ENCODE measurements around the gene SLC5A6.
A peak's percentile ranks its signal among the peaks of the same experiment; 100 is the strongest.

The SLC5A6 gene

GRCh38 chr2:27209621-27210401, 2.3 kb downstream of the SLC5A6 start:
- Histone ChIP-seq H3K27ac (ENCODE audit: low read depth, low read length) (peak overlapping the region; percentile 94), H3K27me3 (ENCODE audit: control insufficient read depth in 5 of 5, insufficient read depth in 4 of 5, low read length in 5 of 5) (no peaks in the 10 kb centered on the region), H3K9ac (ENCODE audit: low read length in 5 of 5) (peak overlapping the region in 2 of 5 donors; percentile 32 to 68), H3K36me3 (ENCODE audit: control insufficient read depth in 5 of 5, insufficient read depth in 5 of 5, low read length in 5 of 5) (peaks cover 0 to 41% (median 37%) of the 10 kb centered on the region in 5 donors), H3K9me3 (ENCODE audit: control insufficient read depth in 5 of 5, low read length in 5 of 5) (no peaks in the 10 kb centered on the region), H3K4me1 (ENCODE audit: control insufficient read depth in 5 of 5, insufficient read depth in 5 of 5, low read length in 5 of 5) (peaks cover 5 to 68% (median 62%) of the 10 kb centered on the region in 5 donors), H3K4me3 (ENCODE audit: low read depth in 1 of 5, low read length in 5 of 5) (peak overlapping the region in 2 of 5 donors; percentile 12 to 35)

- Histone ChIP-seq H3K27me3 (ENCODE audit: control insufficient read depth in 5 of 5, insufficient read depth in 4 of 5, low read length in 5 of 5) (no peaks in the 10 kb centered on the region), H3K4me1 (ENCODE audit: control insufficient read depth in 5 of 5, insufficient read depth in 5 of 5, low read length in 5 of 5) (peaks cover 5 to 68% (median 62%) of the 10 kb centered on the region in 5 donors), H3K4me3 (ENCODE audit: low read depth in 1 of 5, low read length in 5 of 5) (peak overlapping the region in 3 of 5 donors; percentile 12 to 35 (median 19)), H3K36me3 (ENCODE audit: control insufficient read depth in 5 of 5, insufficient read depth in 5 of 5, low read length in 5 of 5) (peaks cover 0 to 53% (median 49%) of the 10 kb centered on the region in 5 donors), H3K9me3 (ENCODE audit: control insufficient read depth in 5 of 5, low read length in 5 of 5) (no peaks in the 10 kb centered on the region), H3K9ac (ENCODE audit: low read length in 5 of 5) (peak overlapping the region in 1 of 5 donors; percentile 32), H3K27ac (ENCODE audit: low read depth, low read length) (peak overlapping the region; percentile 94)
Measured at GRCh38 chr2:27208486-27209050, 3.5 kb downstream of the SLC5A6 start.

DNA sequence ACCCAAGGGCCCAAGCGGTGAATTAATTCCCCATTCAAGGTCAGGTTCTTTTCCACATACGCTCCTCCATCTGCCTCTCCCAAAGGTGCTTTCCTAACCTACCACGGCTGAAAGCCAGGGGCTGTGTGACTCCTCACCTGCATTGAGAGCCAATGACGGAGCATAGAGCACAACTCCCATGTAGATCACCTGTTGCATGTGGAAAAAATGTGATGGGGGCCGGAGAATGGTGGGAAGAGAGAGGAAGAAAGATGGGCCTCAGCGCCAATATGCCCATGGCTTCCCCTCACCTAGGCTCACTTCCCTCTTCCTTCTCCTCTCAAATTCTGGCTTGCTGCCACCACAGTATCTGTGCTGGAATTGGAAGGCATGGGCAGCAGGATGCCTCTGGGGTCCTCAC, 5.7 kb downstream of the SLC5A6 start:
- Histone ChIP-seq H3K9ac (ENCODE audit: low read length in 5 of 5) (peak overlapping the region in 1 of 5 donors; percentile 14), H3K4me1 (ENCODE audit: control insufficient read depth in 5 of 5, insufficient read depth in 5 of 5, low read length in 5 of 5) (peaks cover 4 to 57% (median 48%) of the 10 kb centered on the region in 5 donors), H3K4me3 (ENCODE audit: low read depth in 1 of 5, low read length in 5 of 5) (peak overlapping the region in 1 of 5 donors; percentile 13), H3K27me3 (ENCODE audit: control insufficient read depth in 5 of 5, insufficient read depth in 4 of 5, low read length in 5 of 5) (no peaks in the 10 kb centered on the region), H3K9me3 (ENCODE audit: control insufficient read depth in 5 of 5, low read length in 5 of 5) (no peaks in the 10 kb centered on the region), H3K27ac (ENCODE audit: low read depth, low read length) (no peak overlapping the region), H3K36me3 (ENCODE audit: control insufficient read depth in 5 of 5, insufficient read depth in 5 of 5, low read length in 5 of 5) (peaks cover 8 to 74% (median 71%) of the 10 kb centered on the region in 5 donors)

DNA sequence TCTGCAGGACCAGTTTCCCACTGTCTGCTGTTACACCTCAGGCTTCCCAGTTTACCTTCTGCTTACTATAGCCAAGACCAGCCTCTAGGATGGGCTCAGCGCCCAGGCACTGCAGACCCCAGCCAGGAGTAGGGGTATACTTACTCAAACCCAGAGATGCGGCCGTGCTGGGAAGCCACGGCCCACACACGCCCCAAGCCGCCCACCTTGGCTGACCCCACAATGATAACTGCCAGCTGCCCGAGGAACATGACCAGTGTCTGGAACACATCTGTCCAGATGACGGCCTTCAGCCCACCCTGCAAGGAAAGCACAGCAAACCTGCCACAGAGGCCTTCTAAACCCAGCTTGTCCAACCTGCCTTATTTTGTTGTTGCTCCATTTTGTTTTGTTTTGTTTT, 6.9 kb downstream of the SLC5A6 start:
- H3K4me3 ChIP-seq (ENCODE audit: low read depth in 1 of 5, low read length in 5 of 5): no peak overlapping the region
- H3K9me3 ChIP-seq (ENCODE audit: control insufficient read depth in 5 of 5, low read length in 5 of 5): no peaks in the 10 kb centered on the region
- H3K36me3 ChIP-seq (ENCODE audit: control insufficient read depth in 5 of 5, insufficient read depth in 5 of 5, low read length in 5 of 5): peaks cover 8 to 85% (median 81%) of the 10 kb centered on the region in 5 donors
- H3K4me1 ChIP-seq (ENCODE audit: control insufficient read depth in 5 of 5, insufficient read depth in 5 of 5, low read length in 5 of 5): peaks cover 3 to 48% (median 41%) of the 10 kb centered on the region in 5 donors
- H3K27me3 ChIP-seq (ENCODE audit: control insufficient read depth in 5 of 5, insufficient read depth in 4 of 5, low read length in 5 of 5): no peaks in the 10 kb centered on the region
- no peak overlapping the region for H3K27ac ChIP-seq (ENCODE audit: low read depth, low read length)
- H3K9ac ChIP-seq (ENCODE audit: low read length in 5 of 5): no peak overlapping the region

DNA sequence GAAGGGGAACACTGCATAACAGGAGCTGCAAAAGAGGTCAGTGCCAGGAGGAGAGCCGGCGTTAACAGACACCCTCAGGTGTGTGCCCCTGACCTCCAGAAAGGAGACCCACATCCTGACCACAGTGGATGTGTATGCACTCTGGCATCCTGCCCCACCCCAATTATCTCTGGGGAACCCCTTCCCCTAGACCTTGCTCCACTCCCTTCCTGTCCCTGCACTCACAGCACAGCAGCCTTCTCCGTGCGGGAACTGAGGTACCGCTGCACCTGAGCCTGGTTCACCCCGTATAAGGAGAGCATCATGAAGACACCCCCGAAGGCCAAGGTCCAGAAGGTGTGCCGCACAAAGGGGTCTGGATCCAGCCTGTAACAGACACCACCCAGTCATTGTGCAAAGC, 7.5 kb downstream of the SLC5A6 start:
- no peak overlapping the region for H3K27ac ChIP-seq (ENCODE audit: low read depth, low read length)
- H3K4me3 ChIP-seq (ENCODE audit: low read depth in 1 of 5, low read length in 5 of 5): no peak overlapping the region
- H3K4me1 ChIP-seq (ENCODE audit: control insufficient read depth in 5 of 5, insufficient read depth in 5 of 5, low read length in 5 of 5): peaks cover under 1 to 42% (median 37%) of the 10 kb centered on the region in 5 donors
- peaks cover 8 to 92% (median 87%) of the 10 kb centered on the region in 5 donors for H3K36me3 ChIP-seq (ENCODE audit: control insufficient read depth in 5 of 5, insufficient read depth in 5 of 5, low read length in 5 of 5)
- H3K27me3 ChIP-seq (ENCODE audit: control insufficient read depth in 5 of 5, insufficient read depth in 4 of 5, low read length in 5 of 5): no peaks in the 10 kb centered on the region
- H3K9me3 ChIP-seq (ENCODE audit: control insufficient read depth in 5 of 5, low read length in 5 of 5): no peaks in the 10 kb centered on the region
- no peak overlapping the region for H3K9ac ChIP-seq (ENCODE audit: low read length in 5 of 5)

DNA sequence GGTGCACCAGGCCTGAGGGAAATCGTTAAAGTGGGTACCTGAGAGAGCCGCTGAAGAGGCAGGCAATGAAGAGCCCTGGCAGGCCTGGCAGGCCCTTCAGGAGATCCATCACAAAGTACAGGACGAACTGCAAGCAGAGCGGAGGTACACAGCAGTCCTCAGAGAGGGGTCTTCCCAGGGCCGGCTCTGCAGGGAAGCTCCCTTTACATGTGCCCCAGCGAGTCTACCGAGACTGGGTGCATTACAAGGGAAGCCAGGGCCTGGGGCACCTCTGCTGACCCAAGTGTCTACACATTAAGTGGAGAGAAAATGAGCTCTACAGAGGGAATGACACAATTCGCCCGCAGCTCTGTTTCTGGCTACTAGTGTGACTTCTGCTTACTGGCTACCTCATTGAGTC, 8.3 kb downstream of the SLC5A6 start:
- Histone ChIP-seq H3K36me3 (ENCODE audit: control insufficient read depth in 5 of 5, insufficient read depth in 5 of 5, low read length in 5 of 5) (peaks cover 8 to 96% (median 91%) of the 10 kb centered on the region in 5 donors), H3K4me3 (ENCODE audit: low read depth in 1 of 5, low read length in 5 of 5) (no peak overlapping the region), H3K27me3 (ENCODE audit: control insufficient read depth in 5 of 5, insufficient read depth in 4 of 5, low read length in 5 of 5) (no peaks in the 10 kb centered on the region)

DNA sequence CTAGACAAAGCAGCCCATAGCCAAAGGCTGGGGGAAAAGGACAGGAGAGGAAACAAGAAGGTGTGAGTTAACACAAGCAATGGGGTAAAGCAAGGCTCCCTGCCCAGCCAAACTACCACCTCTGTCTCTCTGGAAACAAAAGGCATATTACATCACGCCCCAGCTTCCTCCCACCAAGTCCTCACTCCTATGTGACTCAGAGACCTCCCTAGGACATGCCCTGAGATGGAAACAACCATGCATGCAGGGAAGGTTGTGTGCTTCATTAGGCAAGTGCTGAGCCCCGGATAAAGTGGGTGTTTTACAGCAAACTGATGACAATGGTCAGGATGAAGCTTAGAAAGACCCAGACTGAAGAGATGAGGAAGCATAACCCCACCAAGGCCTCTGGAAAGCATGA, 9.2 kb downstream of the SLC5A6 start:
- H3K36me3 ChIP-seq (ENCODE audit: control insufficient read depth in 5 of 5, insufficient read depth in 5 of 5, low read length in 5 of 5): peaks cover 8 to 87% (median 84%) of the 10 kb centered on the region in 5 donors
- no peaks in the 10 kb centered on the region for H3K27me3 ChIP-seq (ENCODE audit: control insufficient read depth in 5 of 5, insufficient read depth in 4 of 5, low read length in 5 of 5)
- peak overlapping the region in 1 of 5 donors; percentile 10 for H3K9ac ChIP-seq (ENCODE audit: low read length in 5 of 5)
- H3K4me3 ChIP-seq (ENCODE audit: low read depth in 1 of 5, low read length in 5 of 5): no peak overlapping the region
- peaks cover 0 to 35% (median 28%) of the 10 kb centered on the region in 5 donors for H3K4me1 ChIP-seq (ENCODE audit: control insufficient read depth in 5 of 5, insufficient read depth in 5 of 5, low read length in 5 of 5)
- no peaks in the 10 kb centered on the region for H3K9me3 ChIP-seq (ENCODE audit: control insufficient read depth in 5 of 5, low read length in 5 of 5)
- H3K27ac ChIP-seq (ENCODE audit: low read depth, low read length): no peak overlapping the region

More for the DNA sequence above, 8.3 kb downstream of the SLC5A6 start:
- peaks cover 0 to 42% (median 33%) of the 10 kb centered on the region in 5 donors for H3K4me1 ChIP-seq (ENCODE audit: control insufficient read depth in 5 of 5, insufficient read depth in 5 of 5, low read length in 5 of 5)
- no peak overlapping the region for H3K9ac ChIP-seq (ENCODE audit: low read length in 5 of 5)
- H3K27ac ChIP-seq (ENCODE audit: low read depth, low read length): no peak overlapping the region
- H3K9me3 ChIP-seq (ENCODE audit: control insufficient read depth in 5 of 5, low read length in 5 of 5): no peaks in the 10 kb centered on the region

DNA sequence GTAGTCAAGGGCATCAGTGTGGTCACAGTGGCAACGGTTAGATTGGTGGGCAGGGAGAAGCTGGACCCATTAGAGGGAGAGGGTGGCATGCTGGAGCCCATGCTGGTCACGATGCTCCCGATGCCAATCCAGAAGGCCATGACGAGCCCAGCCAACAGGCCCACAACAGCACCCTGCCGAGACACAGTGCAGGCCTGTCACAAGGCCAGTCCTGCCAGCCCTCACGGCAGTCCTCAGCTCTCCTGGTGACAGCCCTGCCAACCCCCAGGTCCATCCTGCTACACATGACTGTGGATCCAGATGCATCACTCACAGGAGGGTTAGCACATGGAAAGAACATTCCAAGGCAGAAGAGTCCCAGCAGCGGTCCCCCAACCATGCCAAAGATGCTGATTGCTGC, 10.4 kb downstream of the SLC5A6 start:
- Histone ChIP-seq H3K27ac (ENCODE audit: low read depth, low read length) (no peak overlapping the region), H3K4me3 (ENCODE audit: low read depth in 1 of 5, low read length in 5 of 5) (no peak overlapping the region), H3K27me3 (ENCODE audit: control insufficient read depth in 5 of 5, insufficient read depth in 4 of 5, low read length in 5 of 5) (no peaks in the 10 kb centered on the region), H3K9me3 (ENCODE audit: control insufficient read depth in 5 of 5, low read length in 5 of 5) (no peaks in the 10 kb centered on the region), H3K4me1 (ENCODE audit: control insufficient read depth in 5 of 5, insufficient read depth in 5 of 5, low read length in 5 of 5) (peaks cover 0 to 23% (median 17%) of the 10 kb centered on the region in 5 donors), H3K9ac (ENCODE audit: low read length in 5 of 5) (no peak overlapping the region), H3K36me3 (ENCODE audit: control insufficient read depth in 5 of 5, insufficient read depth in 5 of 5, low read length in 5 of 5) (peaks cover 8 to 75% (median 73%) of the 10 kb centered on the region in 5 donors)

- no peaks in the 10 kb centered on the region for H3K9me3 ChIP-seq (ENCODE audit: control insufficient read depth in 5 of 5, low read length in 5 of 5)
- peaks cover 8 to 51% (median 49%) of the 10 kb centered on the region in 5 donors for H3K36me3 ChIP-seq (ENCODE audit: control insufficient read depth in 5 of 5, insufficient read depth in 5 of 5, low read length in 5 of 5)
- H3K27ac ChIP-seq (ENCODE audit: low read depth, low read length): peak overlapping the region; percentile 37
- H3K4me3 ChIP-seq (ENCODE audit: low read depth in 1 of 5, low read length in 5 of 5): no peak overlapping the region
- H3K9ac ChIP-seq (ENCODE audit: low read length in 5 of 5): peak overlapping the region in 2 of 5 donors; percentile 4 to 13
- H3K4me1 ChIP-seq (ENCODE audit: control insufficient read depth in 5 of 5, insufficient read depth in 5 of 5, low read length in 5 of 5): peaks cover 0 to 9% (median 7%) of the 10 kb centered on the region in 5 donors
- H3K27me3 ChIP-seq (ENCODE audit: control insufficient read depth in 5 of 5, insufficient read depth in 4 of 5, low read length in 5 of 5): no peaks in the 10 kb centered on the region
Measured at GRCh38 chr2:27199241-27199640, 12.8 kb downstream of the SLC5A6 start.

DNA sequence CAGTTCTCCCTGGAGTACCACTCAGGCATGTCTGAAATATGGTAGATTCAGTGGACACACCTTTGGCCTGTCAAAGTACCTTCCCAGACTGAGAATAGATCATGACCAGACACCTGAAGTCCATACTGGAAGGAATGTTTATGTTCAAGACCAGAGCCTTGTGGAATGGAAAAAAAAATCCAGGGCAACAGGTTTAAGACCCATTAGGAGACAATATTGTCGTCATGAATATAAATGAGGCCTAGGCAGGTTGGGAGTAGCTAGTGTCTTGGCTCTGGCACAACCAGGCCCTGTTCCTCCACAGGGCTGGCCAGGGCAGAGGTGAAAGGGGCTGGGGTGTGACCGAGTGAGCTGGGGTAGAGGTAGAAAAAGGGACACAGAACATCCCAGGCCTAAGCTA, 13.4 kb downstream of the SLC5A6 start:
- Histone ChIP-seq H3K4me1 (ENCODE audit: control insufficient read depth in 5 of 5, insufficient read depth in 5 of 5, low read length in 5 of 5) (peaks cover 0 to 9% (median 7%) of the 10 kb centered on the region in 5 donors), H3K27me3 (ENCODE audit: control insufficient read depth in 5 of 5, insufficient read depth in 4 of 5, low read length in 5 of 5) (no peaks in the 10 kb centered on the region), H3K9me3 (ENCODE audit: control insufficient read depth in 5 of 5, low read length in 5 of 5) (no peaks in the 10 kb centered on the region), H3K36me3 (ENCODE audit: control insufficient read depth in 5 of 5, insufficient read depth in 5 of 5, low read length in 5 of 5) (peaks cover 8 to 45% (median 43%) of the 10 kb centered on the region in 5 donors), H3K4me3 (ENCODE audit: low read depth in 1 of 5, low read length in 5 of 5) (no peak overlapping the region), H3K27ac (ENCODE audit: low read depth, low read length) (peak overlapping the region; percentile 37), H3K9ac (ENCODE audit: low read length in 5 of 5) (peak overlapping the region in 4 of 5 donors; percentile 0 to 45 (median 8))
